ENCODE results near the gene SORBS2.

Gene SORBS2

GRCh38 chr4:185809533-185810071 lies 2.4 kb downstream of the SORBS2 start:
- FAIRE-seq: no peak
- no peak for DNase-seq (ENCODE audit: insufficient read length, low spot score)
- no peak for TF ChIP-seq CTCF (IDR thresholded peaks at IDR 0.05; ENCODE audit: insufficient read depth, missing control alignments)

GRCh38 chr4:185809121-185809520 lies 2.9 kb downstream of the SORBS2 start:
- no peak for TF ChIP-seq CTCF (IDR thresholded peaks at IDR 0.05; ENCODE audit: insufficient read depth, missing control alignments)
- FAIRE-seq: no peak
- no peak for DNase-seq (ENCODE audit: insufficient read length, low spot score)

GRCh38 chr4:185805979-185806378 lies 6.0 kb downstream of the SORBS2 start:
- no peak for TF ChIP-seq CTCF (IDR thresholded peaks at IDR 0.05; ENCODE audit: insufficient read depth, missing control alignments)
- FAIRE-seq (no peak), DNase-seq (ENCODE audit: insufficient read length, low spot score) (no peak)

GRCh38 chr4:185805262-185805802 lies 6.7 kb downstream of the SORBS2 start:
- FAIRE-seq (no peak), DNase-seq (ENCODE audit: insufficient read length, low spot score) (no peak)
- no peak for TF ChIP-seq CTCF (IDR thresholded peaks at IDR 0.05; ENCODE audit: insufficient read depth, missing control alignments)

- no peak for DNase-seq (ENCODE audit: insufficient read length, low spot score)
- no peak for FAIRE-seq
- TF ChIP-seq CTCF (IDR thresholded peaks at IDR 0.05; ENCODE audit: insufficient read depth, missing control alignments): no peak
These were observed 9.0 kb downstream of the SORBS2 start for GRCh38 chr4:185803022-185803421.

- no peak for DNase-seq (ENCODE audit: insufficient read length, low spot score)
- TF ChIP-seq CTCF (IDR thresholded peaks at IDR 0.05; ENCODE audit: insufficient read depth, missing control alignments): no peak
- no peak for FAIRE-seq
These were observed 10.5 kb downstream of the SORBS2 start for GRCh38 chr4:185801471-185801870.

GRCh38 chr4:185800266-185800945 lies 11.6 kb downstream of the SORBS2 start:
- FAIRE-seq: no peak
- no peak for TF ChIP-seq CTCF (IDR thresholded peaks at IDR 0.05; ENCODE audit: insufficient read depth, missing control alignments)

More at GRCh38 chr4:185800266-185800945, 11.6 kb downstream of the SORBS2 start:
- DNase-seq (ENCODE audit: insufficient read length, low spot score): no peak

All from D721Med (cell line).